Suprapubic skin (tissue), 3 donors: ENCODE results near the gene GRID1.

Experiments used
- CTCF ChIP-seq, 2 donors: fragments of 200-600 bp in 1 of 2; fragments of 450-650 bp in 1 of 2; sonication (generic) in 1 of 2; IDR thresholded peaks; one replicate each; pipeline ENCODE4 v1.5.1; 2016 to 2019; ENCODE audit warnings: antibody characterized with exemption in 2 of 2, mild to moderate bottlenecking in 1 of 2, moderate library complexity in 1 of 2
- POLR2AphosphoS5 ChIP-seq, 3 donors: sonication (generic); formaldehyde crosslinking; IDR thresholded peaks; one replicate each; pipeline ENCODE4 v1.6.1; 2017; ENCODE audit warnings: antibody characterized with exemption in 3 of 3

- TF ChIP-seq POLR2AphosphoS5 (IDR thresholded peaks at IDR 0.05) (no peak), CTCF (IDR thresholded peaks at IDR 0.05) (no peak)
Observed at GRCh38 chr10:86024281-86025041, 342.1 kb downstream of the GRID1 start.
